ENCODE data around the gene SRGAP3. TPM values are rescaled to one million over a fixed set of nuclear protein-coding genes. Genes with fewer than 3 reads are reported as not detected.

SRGAP3 gene
- total RNA-seq, 2 donors from 2014 or later, result 2.6 to 12.8 TPM

GRCh38 chr3:8975081-8976020 lies 274.1 kb downstream of the SRGAP3 start:
- H3K9me3 ChIP-seq, result peaks cover 5% of the 10 kb centered on the region
- H3K36me3 ChIP-seq, result no peaks in the 10 kb centered on the region
- no peak overlapping the region for H3K27ac ChIP-seq
- H3K4me1 ChIP-seq (ENCODE audit: control insufficient read depth in 1 of 2, low read depth in 2 of 2), result no peaks in the 10 kb centered on the region
- no peak for ATAC-seq (ENCODE audit: insufficient number of reproducible peaks, low FRiP score, low read depth)
- no peak for TF ChIP-seq CTCF (IDR thresholded peaks at IDR 0.05)
- no peaks in the 10 kb centered on the region for H3K27me3 ChIP-seq (replicated peaks; ENCODE audit: insufficient read depth)
- H3K4me3 ChIP-seq, result no peak overlapping the region
- DNase-seq (ENCODE audit: low spot score), result no peak

- ATAC-seq (ENCODE audit: insufficient number of reproducible peaks, low FRiP score, low read depth), result no peak
- TF ChIP-seq CTCF (IDR thresholded peaks at IDR 0.05), result no peak
- Histone ChIP-seq H3K4me3 (no peak overlapping the region), H3K4me1 (ENCODE audit: control insufficient read depth in 1 of 2, low read depth in 2 of 2) (no peaks in the 10 kb centered on the region), H3K9me3 (peaks cover 5% of the 10 kb centered on the region), H3K36me3 (no peaks in the 10 kb centered on the region), H3K27ac (no peak overlapping the region), H3K27me3 (replicated peaks; ENCODE audit: insufficient read depth) (no peaks in the 10 kb centered on the region)
- DNase-seq (ENCODE audit: low spot score), result no peak
These were observed 275.0 kb downstream of the SRGAP3 start for GRCh38 chr3:8974458-8974857.

- no peaks in the 10 kb centered on the region for H3K9me3 ChIP-seq
- ATAC-seq (ENCODE audit: insufficient number of reproducible peaks, low FRiP score, low read depth), result peak; percentile 31
- H3K4me3 ChIP-seq, result no peak overlapping the region
- no peaks in the 10 kb centered on the region for H3K27me3 ChIP-seq (replicated peaks; ENCODE audit: insufficient read depth)
- no peak for DNase-seq (ENCODE audit: low spot score)
- no peak overlapping the region for H3K27ac ChIP-seq
- no peaks in the 10 kb centered on the region for H3K36me3 ChIP-seq
- no peak for TF ChIP-seq CTCF (IDR thresholded peaks at IDR 0.05)
- H3K4me1 ChIP-seq (ENCODE audit: control insufficient read depth in 1 of 2, low read depth in 2 of 2), result no peaks in the 10 kb centered on the region
These were observed 276.8 kb downstream of the SRGAP3 start for GRCh38 chr3:8972639-8973038.

- DNase-seq (ENCODE audit: low spot score) (no peak), ATAC-seq (ENCODE audit: insufficient number of reproducible peaks, low FRiP score, low read depth) (peak; percentile 40)
- H3K27ac ChIP-seq, result no peak overlapping the region
- H3K36me3 ChIP-seq, result no peaks in the 10 kb centered on the region
- no peaks in the 10 kb centered on the region for H3K27me3 ChIP-seq (replicated peaks; ENCODE audit: insufficient read depth)
- H3K9me3 ChIP-seq, result no peaks in the 10 kb centered on the region
- H3K4me3 ChIP-seq, result no peak overlapping the region
- H3K4me1 ChIP-seq (ENCODE audit: control insufficient read depth in 1 of 2, low read depth in 2 of 2), result no peaks in the 10 kb centered on the region
- peak; percentile 97 for TF ChIP-seq CTCF (IDR thresholded peaks at IDR 0.05)
These were observed 278.4 kb downstream of the SRGAP3 start for GRCh38 chr3:8970971-8971589.

- no peak for TF ChIP-seq CTCF (IDR thresholded peaks at IDR 0.05)
- no peak for ATAC-seq (ENCODE audit: insufficient number of reproducible peaks, low FRiP score, low read depth)
- no peaks in the 10 kb centered on the region for H3K27me3 ChIP-seq (replicated peaks; ENCODE audit: insufficient read depth)
- H3K36me3 ChIP-seq, result no peaks in the 10 kb centered on the region
- H3K4me1 ChIP-seq (ENCODE audit: control insufficient read depth in 1 of 2, low read depth in 2 of 2), result no peaks in the 10 kb centered on the region
- H3K9me3 ChIP-seq, result no peaks in the 10 kb centered on the region
- DNase-seq (ENCODE audit: low spot score), result no peak
- no peak overlapping the region for H3K4me3 ChIP-seq
- H3K27ac ChIP-seq, result no peak overlapping the region
These were observed 280.2 kb downstream of the SRGAP3 start for GRCh38 chr3:8969241-8969640.

Measured in thoracic aorta (tissue), 2 donors.